HepG2 (cell line): ENCODE results near the gene USP27X. TPM values are rescaled to one million over a fixed set of nuclear protein-coding genes. Genes with fewer than 3 reads are reported as not detected.

ENCODE experiments used
- CTCF ChIP-seq: sonication (generic); formaldehyde crosslinking; IDR thresholded peaks from 2 replicates; pipeline ENCODE4 v1.5.0; 2020; ENCODE audit warnings: mild to moderate bottlenecking, missing genetic modification reagents, moderate library complexity
- GATAD2A ChIP-seq: IDR thresholded peaks from 2 replicates; pipeline ENCODE4 v1.6.1; 2016
- HNRNPLL ChIP-seq: fragments of 200-400 bp; formaldehyde crosslinking; IDR thresholded peaks from 2 replicates; pipeline ENCODE4 v1.6.1; 2017; ENCODE audit warnings: mild to moderate bottlenecking, low read depth, low read length; ENCODE audit not compliant: poor library complexity, severe bottlenecking
- MXD4 ChIP-seq: IDR thresholded peaks from 2 replicates; pipeline ENCODE4 v1.6.1; 2016; ENCODE audit warnings: mild to moderate bottlenecking, missing biosample characterization, missing genetic modification reagents
- RAD21 ChIP-seq: fragments of 450-650 bp; formaldehyde crosslinking; IDR thresholded peaks from 2 replicates; pipeline ENCODE4 v1.5.0; 2020; ENCODE audit warnings: mild to moderate bottlenecking
- ZBTB42 ChIP-seq: sonication (generic); formaldehyde crosslinking; IDR thresholded peaks from 2 replicates; pipeline ENCODE4 v1.5.0; 2020; ENCODE audit warnings: mild to moderate bottlenecking, missing genetic modification reagents
- ZNF253 ChIP-seq: sonication (generic); formaldehyde crosslinking; IDR thresholded peaks from 2 replicates; pipeline ENCODE4 v1.8.0; 2022; ENCODE audit warnings: mild to moderate bottlenecking, missing genetic modification reagents, borderline replicate concordance
- ZNF318 ChIP-seq: sonication (generic); formaldehyde crosslinking; IDR thresholded peaks from 2 replicates; pipeline ENCODE4 v1.4.0; 2020; ENCODE audit warnings: mild to moderate bottlenecking, missing genetic modification reagents
- polyA plus RNA-seq, 8 experiments: library from polyadenylated mRNA; depleted of rRNA in 3 of 8; stranded (reverse) in 7 of 8; unstranded in 1 of 8; fragments of >200 nt; fragmentation: Illumina TruSeq in 4 of 8; extraction: Trizol in 4 of 8; gene quantifications; 2 replicates each; pipeline versions ENCODE4 v1.2.1 to v1.2.3, GENCODE V29; 2011 to 2016; ENCODE audit warnings: low read depth in 4 of 8, missing spikeins in 1 of 8, mixed read lengths in 1 of 8; ENCODE audit not compliant: insufficient read depth in 1 of 8
- total RNA-seq, 5 experiments: library from RNA; depleted of rRNA; stranded (reverse); fragments of >200 nt; fragmentation: Illumina TruSeq; extraction: Trizol; gene quantifications; 2 replicates each; pipeline ENCODE4 v1.2.3, GENCODE V29; 2016; ENCODE audit warnings: low read depth in 1 of 5
- TF ChIP-seq, protein P1 (sequence below): IDR thresholded peaks from 2 replicates; pipeline ENCODE4 v1.4.0; 2020; ENCODE audit warnings: mild to moderate bottlenecking, missing genetic modification reagents
- TF ChIP-seq, protein P2 (sequence below): sonication (generic); formaldehyde crosslinking; IDR thresholded peaks from 2 replicates; pipeline ENCODE4 v1.4.0; 2020; ENCODE audit warnings: missing genetic modification reagents

Gene USP27X
- total and polyA plus RNA-seq, 2 of the 13 experiments (the other 11 are each of a cell fraction or from before 2014, with no cell fraction given), result 7.2 to 9.7 TPM

DNA sequence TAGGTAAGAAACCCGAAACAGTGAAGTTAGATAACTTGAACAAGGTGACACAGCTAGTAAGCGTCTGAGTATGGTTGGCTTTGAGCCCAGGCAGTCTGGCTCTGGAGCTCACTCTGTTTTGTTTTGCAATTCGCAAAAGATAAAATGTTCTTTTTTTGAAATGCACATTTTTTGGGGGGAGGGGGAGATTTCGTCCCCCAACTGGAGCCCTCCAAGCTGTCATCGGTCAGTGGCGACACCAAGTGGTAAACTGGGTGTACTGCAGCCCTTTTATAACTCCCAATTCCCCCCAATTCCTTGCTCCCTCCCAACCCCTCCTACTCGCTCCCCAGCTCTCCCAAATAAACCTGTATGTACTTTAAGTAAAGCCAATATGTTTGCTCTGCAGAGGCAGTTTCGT is 40.3 kb downstream of the USP27X start (continued):
- TF ChIP-seq CTCF (peak; percentile 64), ZBTB42 (CRISPR knock-in tag) (no peak), GATAD2A (CRISPR knock-in tag) (no peak), ZNF318 (CRISPR knock-in tag) (no peak), RAD21 (CRISPR knock-in tag) (peak; percentile 27; the same call in 1 of the 2 replicates), ZNF253 (CRISPR knock-in tag) (no peak), MXD4 (CRISPR knock-in tag) (no peak), HNRNPLL (no peak)
- TF ChIP-seq, protein P1, sequence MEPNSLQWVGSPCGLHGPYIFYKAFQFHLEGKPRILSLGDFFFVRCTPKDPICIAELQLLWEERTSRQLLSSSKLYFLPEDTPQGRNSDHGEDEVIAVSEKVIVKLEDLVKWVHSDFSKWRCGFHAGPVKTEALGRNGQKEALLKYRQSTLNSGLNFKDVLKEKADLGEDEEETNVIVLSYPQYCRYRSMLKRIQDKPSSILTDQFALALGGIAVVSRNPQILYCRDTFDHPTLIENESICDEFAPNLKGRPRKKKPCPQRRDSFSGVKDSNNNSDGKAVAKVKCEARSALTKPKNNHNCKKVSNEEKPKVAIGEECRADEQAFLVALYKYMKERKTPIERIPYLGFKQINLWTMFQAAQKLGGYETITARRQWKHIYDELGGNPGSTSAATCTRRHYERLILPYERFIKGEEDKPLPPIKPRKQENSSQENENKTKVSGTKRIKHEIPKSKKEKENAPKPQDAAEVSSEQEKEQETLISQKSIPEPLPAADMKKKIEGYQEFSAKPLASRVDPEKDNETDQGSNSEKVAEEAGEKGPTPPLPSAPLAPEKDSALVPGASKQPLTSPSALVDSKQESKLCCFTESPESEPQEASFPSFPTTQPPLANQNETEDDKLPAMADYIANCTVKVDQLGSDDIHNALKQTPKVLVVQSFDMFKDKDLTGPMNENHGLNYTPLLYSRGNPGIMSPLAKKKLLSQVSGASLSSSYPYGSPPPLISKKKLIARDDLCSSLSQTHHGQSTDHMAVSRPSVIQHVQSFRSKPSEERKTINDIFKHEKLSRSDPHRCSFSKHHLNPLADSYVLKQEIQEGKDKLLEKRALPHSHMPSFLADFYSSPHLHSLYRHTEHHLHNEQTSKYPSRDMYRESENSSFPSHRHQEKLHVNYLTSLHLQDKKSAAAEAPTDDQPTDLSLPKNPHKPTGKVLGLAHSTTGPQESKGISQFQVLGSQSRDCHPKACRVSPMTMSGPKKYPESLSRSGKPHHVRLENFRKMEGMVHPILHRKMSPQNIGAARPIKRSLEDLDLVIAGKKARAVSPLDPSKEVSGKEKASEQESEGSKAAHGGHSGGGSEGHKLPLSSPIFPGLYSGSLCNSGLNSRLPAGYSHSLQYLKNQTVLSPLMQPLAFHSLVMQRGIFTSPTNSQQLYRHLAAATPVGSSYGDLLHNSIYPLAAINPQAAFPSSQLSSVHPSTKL (CRISPR knock-in tag), result no peak
- TF ChIP-seq, protein P2, sequence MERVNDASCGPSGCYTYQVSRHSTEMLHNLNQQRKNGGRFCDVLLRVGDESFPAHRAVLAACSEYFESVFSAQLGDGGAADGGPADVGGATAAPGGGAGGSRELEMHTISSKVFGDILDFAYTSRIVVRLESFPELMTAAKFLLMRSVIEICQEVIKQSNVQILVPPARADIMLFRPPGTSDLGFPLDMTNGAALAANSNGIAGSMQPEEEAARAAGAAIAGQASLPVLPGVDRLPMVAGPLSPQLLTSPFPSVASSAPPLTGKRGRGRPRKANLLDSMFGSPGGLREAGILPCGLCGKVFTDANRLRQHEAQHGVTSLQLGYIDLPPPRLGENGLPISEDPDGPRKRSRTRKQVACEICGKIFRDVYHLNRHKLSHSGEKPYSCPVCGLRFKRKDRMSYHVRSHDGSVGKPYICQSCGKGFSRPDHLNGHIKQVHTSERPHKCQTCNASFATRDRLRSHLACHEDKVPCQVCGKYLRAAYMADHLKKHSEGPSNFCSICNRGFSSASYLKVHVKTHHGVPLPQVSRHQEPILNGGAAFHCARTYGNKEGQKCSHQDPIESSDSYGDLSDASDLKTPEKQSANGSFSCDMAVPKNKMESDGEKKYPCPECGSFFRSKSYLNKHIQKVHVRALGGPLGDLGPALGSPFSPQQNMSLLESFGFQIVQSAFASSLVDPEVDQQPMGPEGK, result peak; percentile 31; the same call in 1 of the 2 replicates
